GM12864 (cell line): ENCODE results near the gene GNG2.
A peak's percentile ranks its signal among the peaks of the same experiment; 100 is the strongest.

Experiments
- DNase-seq: peaks from one replicate; pipeline ENCODE4 v3.0.0-alpha.2; 2011; ENCODE audit warnings: low read depth
- H3K4me3 ChIP-seq: 2 replicates; pipeline ENCODE4 v1.5.1; 2011; ENCODE audit warnings: mild to moderate bottlenecking, low read depth, low read length, control low read depth
- TF ChIP-seq, protein P1 (sequence below): IDR thresholded peaks from 2 replicates; pipeline ENCODE4 v1.5.1; 2011; ENCODE audit warnings: low read depth, mild to moderate bottlenecking, moderate library complexity, low read length, control low read depth, inconsistent platforms; ENCODE audit errors: missing control alignments

GNG2 gene

DNA sequence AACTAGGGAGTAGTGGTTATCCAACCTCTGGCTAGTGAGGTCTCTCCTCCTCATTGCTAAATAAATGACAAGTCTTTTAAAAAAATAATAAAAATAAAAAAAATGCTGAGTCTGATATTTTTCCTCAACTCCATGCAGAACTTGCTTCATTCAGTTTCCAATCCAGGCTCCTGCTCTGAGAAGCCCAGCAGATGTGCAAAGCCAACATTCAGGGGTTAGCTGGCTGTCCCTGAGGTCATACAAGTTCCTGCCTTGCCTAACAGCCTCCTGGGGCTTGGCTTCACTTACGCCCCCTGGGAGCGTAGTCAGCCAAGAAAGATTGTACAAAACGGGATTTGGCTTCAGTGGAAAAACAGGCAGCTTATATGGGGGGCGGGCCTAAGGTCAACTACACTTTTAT lies 152.2 kb downstream of the GNG2 start:
- TF ChIP-seq, protein P1, sequence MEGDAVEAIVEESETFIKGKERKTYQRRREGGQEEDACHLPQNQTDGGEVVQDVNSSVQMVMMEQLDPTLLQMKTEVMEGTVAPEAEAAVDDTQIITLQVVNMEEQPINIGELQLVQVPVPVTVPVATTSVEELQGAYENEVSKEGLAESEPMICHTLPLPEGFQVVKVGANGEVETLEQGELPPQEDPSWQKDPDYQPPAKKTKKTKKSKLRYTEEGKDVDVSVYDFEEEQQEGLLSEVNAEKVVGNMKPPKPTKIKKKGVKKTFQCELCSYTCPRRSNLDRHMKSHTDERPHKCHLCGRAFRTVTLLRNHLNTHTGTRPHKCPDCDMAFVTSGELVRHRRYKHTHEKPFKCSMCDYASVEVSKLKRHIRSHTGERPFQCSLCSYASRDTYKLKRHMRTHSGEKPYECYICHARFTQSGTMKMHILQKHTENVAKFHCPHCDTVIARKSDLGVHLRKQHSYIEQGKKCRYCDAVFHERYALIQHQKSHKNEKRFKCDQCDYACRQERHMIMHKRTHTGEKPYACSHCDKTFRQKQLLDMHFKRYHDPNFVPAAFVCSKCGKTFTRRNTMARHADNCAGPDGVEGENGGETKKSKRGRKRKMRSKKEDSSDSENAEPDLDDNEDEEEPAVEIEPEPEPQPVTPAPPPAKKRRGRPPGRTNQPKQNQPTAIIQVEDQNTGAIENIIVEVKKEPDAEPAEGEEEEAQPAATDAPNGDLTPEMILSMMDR: no peak
- DNase-seq: no peak
- no peak overlapping the region for H3K4me3 ChIP-seq

DNA sequence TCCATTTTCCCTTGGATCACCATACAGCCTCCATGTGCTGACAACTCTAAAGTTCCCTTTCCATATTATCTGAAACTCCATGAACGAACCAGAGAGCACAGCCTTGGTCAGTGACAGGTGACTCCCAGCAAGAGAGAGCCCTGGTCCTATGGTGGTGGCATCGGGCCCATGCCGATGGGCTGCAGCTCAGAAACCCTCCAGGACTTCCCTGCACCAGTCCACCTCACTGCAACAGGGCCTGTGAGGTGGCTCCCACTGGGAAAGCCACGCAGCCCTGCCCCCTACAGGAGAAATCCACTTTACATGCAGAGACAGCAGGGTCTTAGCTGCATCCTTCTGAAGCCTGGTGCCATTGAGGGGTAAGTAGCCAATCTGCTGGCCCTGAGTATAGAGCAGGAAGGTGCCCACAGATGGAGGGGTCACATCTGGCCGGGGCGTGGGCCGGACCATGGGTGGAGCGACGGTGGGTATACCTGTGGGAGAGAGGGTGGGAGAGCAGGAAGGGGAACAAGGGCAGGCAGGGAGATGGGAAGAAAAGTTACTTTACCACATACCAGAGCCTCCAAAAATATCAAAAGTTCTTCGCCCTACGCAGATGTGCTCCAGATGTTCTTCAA lies 153.7 kb downstream of the GNG2 start:
- no peak for DNase-seq
- TF ChIP-seq, protein P1: peak; percentile 35
- H3K4me3 ChIP-seq: no peak overlapping the region

DNA sequence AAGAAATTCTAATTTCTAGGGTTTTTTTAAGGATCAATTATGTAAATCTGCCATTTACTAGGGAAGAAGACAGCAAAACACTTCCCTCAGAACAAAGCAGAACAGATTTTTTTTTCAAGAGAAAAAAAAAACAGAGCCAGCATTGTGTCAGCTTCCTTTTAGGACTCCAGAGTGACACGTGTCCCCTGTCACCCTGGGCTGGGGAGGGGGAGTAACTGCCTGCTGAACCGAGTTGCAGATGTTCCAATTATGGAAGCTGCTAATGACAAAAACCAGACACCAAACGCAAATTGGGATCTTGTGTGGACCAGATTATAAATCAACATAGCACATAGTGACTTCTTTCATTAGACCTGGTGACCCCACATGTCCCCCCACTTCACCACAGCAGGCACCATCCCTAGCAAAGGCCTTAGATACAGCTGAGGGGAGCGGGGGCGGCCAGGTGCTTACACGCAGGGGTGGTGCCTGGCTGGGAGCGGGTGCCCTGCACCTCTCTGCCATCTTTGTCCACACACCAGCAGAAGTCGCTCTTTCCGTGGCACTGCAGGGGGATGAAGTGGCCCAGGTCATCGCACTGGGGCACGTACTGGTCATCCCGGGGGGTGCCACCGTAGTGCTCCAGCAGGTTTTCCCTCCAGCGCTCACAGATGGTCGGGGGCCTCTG lies 154.3 kb downstream of the GNG2 start:
- no peak for DNase-seq
- no peak overlapping the region for H3K4me3 ChIP-seq
- TF ChIP-seq, protein P1: no peak

DNA sequence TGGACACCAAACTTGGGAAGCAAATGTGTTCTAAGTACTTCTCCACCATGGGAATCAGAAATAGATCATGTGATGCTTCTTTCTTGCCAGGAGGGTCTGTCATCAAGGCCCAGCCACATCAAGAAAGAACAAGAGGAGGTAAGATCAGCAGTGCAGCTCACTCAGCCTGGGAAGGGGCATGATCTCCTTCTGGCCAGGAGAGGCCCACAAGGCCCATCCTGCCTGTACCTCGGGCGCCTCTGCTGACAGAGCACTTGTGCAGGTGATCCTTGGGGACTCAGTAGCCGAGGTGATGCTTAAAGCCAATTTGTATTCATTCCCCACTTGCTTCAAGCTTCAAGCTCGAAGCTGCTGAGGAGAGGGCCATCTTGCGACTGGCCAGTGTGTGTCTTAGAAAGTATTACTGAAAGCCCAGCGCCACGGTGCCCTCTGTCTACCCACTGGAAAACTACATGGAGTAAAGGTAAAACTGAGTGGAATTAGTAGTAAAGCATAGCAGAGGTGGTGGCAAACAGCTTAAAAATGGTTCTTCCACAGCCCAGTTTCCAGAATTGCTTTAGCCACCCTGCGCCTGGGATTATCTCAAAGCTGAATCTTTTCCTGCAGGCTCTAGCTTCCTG lies 155.1 kb downstream of the GNG2 start:
- TF ChIP-seq, protein P1: no peak
- DNase-seq: no peak
- H3K4me3 ChIP-seq: no peak overlapping the region

DNA sequence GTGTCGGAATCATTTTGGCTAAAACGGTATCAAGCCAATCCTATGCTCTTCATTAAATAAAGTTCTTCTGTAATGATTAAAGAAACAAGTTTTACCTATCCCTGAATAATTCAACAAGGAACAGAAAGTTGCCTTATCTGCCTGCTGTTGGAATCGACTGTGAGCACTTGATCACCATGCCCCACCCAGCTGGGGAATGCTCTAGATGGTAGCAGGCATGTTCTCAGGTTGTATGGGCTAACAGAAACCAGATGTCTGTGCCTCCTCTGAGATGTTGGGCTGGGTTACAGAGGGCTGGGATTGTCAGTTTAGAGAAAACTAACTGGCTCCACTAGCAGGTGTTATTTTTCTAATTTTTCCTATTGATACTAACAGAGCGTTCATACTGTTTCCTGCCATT lies 157.8 kb downstream of the GNG2 start:
- TF ChIP-seq, protein P1: no peak
- no peak for DNase-seq

DNA sequence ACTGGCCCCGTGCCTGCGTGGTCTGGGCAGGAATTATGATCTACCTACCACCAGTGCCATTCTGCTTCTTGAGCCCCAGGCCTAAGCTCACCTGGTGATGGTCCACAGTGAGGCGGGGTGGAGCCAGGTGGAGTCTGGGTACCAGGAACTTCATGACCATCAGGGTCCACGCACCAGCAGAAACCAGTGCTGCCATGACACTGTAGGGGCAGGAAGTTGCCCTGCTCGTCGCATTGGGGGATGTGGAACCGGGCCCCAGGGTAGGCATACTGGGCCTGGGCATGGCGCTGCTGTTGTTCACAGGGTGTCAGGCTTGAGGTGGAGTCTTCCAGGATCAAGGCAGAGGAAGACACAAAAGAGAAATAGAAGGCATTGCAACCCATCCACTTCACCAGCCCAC lies 158.6 kb downstream of the GNG2 start:
- no peak for DNase-seq
- TF ChIP-seq, protein P1: no peak
- no peak overlapping the region for H3K4me3 ChIP-seq

More for the DNA sequence above, 157.8 kb downstream of the GNG2 start:
- H3K4me3 ChIP-seq: no peak overlapping the region
